HepG2 (cell line): ENCODE results near the gene SLCO4A1. TPM values are rescaled to one million over a fixed set of nuclear protein-coding genes. Genes with fewer than 3 reads are reported as not detected.

Experiments
- ATF1 ChIP-seq: IDR thresholded peaks from 2 replicates; pipeline ENCODE4 v1.6.1; 2016; ENCODE audit warnings: mild to moderate bottlenecking, control low read depth
- BRCA1 ChIP-seq: sonication (generic); formaldehyde crosslinking; IDR thresholded peaks from 2 replicates; pipeline ENCODE4 v1.4.0; 2020; ENCODE audit warnings: missing genetic modification reagents
- GABPB1 ChIP-seq: IDR thresholded peaks from 2 replicates; pipeline ENCODE4 v1.6.1; 2016; ENCODE audit warnings: mild to moderate bottlenecking, missing genetic modification reagents, moderate library complexity, missing compliant biosample characterization
- HOXA9 ChIP-seq: sonication (generic); formaldehyde crosslinking; IDR thresholded peaks from 2 replicates; pipeline ENCODE4 v1.8.1; 2022; ENCODE audit warnings: missing genetic modification reagents, mild to moderate bottlenecking, moderate library complexity, borderline replicate concordance
- SOX5 ChIP-seq: IDR thresholded peaks from 2 replicates; pipeline ENCODE4 v1.6.1; 2016; ENCODE audit warnings: borderline replicate concordance
- polyA plus RNA-seq, 8 experiments: library from polyadenylated mRNA; depleted of rRNA in 3 of 8; stranded (reverse) in 7 of 8; unstranded in 1 of 8; fragments of >200 nt; fragmentation: Illumina TruSeq in 4 of 8; extraction: Trizol in 4 of 8; gene quantifications; 2 replicates each; pipeline versions ENCODE4 v1.2.1 to v1.2.3, GENCODE V29; 2011 to 2016; ENCODE audit warnings: low read depth in 4 of 8, missing spikeins in 1 of 8, mixed read lengths in 1 of 8; ENCODE audit not compliant: insufficient read depth in 1 of 8
- total RNA-seq, 5 experiments: library from RNA; depleted of rRNA; stranded (reverse); fragments of >200 nt; fragmentation: Illumina TruSeq; extraction: Trizol; gene quantifications; 2 replicates each; pipeline ENCODE4 v1.2.3, GENCODE V29; 2016; ENCODE audit warnings: low read depth in 1 of 5
- TF ChIP-seq, protein P1 (sequence below): sonication (generic); formaldehyde crosslinking; IDR thresholded peaks from 2 replicates; pipeline ENCODE4 v1.5.1; 2020; ENCODE audit warnings: mild to moderate bottlenecking, missing genetic modification reagents, borderline replicate concordance
- TF ChIP-seq, protein P2 (sequence below): sonication (generic); formaldehyde crosslinking; IDR thresholded peaks from 2 replicates; pipeline ENCODE4 v1.4.0; 2020; ENCODE audit warnings: mild to moderate bottlenecking, missing genetic modification reagents
- TF ChIP-seq, protein P3 (sequence below): sonication (generic); formaldehyde crosslinking; IDR thresholded peaks from 2 replicates; pipeline ENCODE4 v1.8.0; 2022; ENCODE audit warnings: missing genetic modification reagents, mild to moderate bottlenecking, borderline replicate concordance

SLCO4A1 gene
- total and polyA plus RNA-seq, 2 of the 13 experiments (the other 11 are each of a cell fraction or from before 2014, with no cell fraction given), result 55.5 to 112 TPM

DNA sequence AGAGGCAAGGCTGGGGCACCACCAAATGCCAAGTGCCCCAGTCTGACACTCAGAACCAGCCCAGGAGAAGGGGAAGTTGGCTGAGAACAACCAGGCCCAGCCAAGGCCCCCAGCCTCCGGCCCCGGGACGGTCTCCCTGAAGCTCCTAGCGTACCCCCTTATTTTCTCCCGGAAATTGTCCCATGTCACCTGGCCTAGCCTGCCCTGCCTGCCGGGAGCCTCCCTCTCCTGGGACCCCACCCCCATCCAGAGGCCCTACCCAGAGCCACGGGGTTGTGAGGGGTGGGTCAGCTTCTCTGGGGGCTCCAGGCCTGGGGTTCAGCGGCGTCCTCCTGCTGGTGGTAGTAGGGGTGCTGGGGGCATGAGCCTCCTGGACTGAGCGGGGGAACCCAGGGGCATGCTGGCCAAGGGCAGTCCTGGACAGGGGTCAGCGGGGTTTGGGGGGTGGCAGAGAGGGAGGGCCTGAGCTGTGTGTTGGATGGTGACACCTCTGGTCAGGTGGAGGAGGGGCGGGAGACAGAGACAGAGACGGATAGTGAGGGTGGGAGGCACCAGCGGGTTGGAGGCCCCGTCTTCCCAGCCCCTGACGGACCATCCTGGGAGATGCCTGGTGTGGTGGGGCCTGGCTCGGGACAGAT is 7.9 kb upstream of the SLCO4A1 start (continued):
- TF ChIP-seq, protein P1, sequence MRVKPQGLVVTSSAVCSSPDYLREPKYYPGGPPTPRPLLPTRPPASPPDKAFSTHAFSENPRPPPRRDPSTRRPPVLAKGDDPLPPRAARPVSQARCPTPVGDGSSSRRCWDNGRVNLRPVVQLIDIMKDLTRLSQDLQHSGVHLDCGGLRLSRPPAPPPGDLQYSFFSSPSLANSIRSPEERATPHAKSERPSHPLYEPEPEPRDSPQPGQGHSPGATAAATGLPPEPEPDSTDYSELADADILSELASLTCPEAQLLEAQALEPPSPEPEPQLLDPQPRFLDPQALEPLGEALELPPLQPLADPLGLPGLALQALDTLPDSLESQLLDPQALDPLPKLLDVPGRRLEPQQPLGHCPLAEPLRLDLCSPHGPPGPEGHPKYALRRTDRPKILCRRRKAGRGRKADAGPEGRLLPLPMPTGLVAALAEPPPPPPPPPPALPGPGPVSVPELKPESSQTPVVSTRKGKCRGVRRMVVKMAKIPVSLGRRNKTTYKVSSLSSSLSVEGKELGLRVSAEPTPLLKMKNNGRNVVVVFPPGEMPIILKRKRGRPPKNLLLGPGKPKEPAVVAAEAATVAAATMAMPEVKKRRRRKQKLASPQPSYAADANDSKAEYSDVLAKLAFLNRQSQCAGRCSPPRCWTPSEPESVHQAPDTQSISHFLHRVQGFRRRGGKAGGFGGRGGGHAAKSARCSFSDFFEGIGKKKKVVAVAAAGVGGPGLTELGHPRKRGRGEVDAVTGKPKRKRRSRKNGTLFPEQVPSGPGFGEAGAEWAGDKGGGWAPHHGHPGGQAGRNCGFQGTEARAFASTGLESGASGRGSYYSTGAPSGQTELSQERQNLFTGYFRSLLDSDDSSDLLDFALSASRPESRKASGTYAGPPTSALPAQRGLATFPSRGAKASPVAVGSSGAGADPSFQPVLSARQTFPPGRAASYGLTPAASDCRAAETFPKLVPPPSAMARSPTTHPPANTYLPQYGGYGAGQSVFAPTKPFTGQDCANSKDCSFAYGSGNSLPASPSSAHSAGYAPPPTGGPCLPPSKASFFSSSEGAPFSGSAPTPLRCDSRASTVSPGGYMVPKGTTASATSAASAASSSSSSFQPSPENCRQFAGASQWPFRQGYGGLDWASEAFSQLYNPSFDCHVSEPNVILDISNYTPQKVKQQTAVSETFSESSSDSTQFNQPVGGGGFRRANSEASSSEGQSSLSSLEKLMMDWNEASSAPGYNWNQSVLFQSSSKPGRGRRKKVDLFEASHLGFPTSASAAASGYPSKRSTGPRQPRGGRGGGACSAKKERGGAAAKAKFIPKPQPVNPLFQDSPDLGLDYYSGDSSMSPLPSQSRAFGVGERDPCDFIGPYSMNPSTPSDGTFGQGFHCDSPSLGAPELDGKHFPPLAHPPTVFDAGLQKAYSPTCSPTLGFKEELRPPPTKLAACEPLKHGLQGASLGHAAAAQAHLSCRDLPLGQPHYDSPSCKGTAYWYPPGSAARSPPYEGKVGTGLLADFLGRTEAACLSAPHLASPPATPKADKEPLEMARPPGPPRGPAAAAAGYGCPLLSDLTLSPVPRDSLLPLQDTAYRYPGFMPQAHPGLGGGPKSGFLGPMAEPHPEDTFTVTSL (CRISPR knock-in tag), result no peak
- TF ChIP-seq HOXA9 (CRISPR knock-in tag) (no peak), GABPB1 (CRISPR knock-in tag) (no peak), ATF1 (CRISPR knock-in tag) (no peak), BRCA1 (CRISPR knock-in tag) (no peak), SOX5 (CRISPR knock-in tag) (no peak)
- TF ChIP-seq, protein P2, sequence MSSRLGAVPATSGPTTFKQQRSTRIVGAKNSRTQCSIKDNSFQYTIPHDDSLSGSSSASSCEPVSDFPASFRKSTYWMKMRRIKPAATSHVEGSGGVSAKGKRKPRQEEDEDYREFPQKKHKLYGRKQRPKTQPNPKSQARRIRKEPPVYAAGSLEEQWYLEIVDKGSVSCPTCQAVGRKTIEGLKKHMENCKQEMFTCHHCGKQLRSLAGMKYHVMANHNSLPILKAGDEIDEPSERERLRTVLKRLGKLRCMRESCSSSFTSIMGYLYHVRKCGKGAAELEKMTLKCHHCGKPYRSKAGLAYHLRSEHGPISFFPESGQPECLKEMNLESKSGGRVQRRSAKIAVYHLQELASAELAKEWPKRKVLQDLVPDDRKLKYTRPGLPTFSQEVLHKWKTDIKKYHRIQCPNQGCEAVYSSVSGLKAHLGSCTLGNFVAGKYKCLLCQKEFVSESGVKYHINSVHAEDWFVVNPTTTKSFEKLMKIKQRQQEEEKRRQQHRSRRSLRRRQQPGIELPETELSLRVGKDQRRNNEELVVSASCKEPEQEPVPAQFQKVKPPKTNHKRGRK (CRISPR knock-in tag), result no peak
- TF ChIP-seq, protein P3, sequence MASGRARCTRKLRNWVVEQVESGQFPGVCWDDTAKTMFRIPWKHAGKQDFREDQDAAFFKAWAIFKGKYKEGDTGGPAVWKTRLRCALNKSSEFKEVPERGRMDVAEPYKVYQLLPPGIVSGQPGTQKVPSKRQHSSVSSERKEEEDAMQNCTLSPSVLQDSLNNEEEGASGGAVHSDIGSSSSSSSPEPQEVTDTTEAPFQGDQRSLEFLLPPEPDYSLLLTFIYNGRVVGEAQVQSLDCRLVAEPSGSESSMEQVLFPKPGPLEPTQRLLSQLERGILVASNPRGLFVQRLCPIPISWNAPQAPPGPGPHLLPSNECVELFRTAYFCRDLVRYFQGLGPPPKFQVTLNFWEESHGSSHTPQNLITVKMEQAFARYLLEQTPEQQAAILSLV (CRISPR knock-in tag), result 0 out of 2 replicates have a peak, but pooled peaks have one; percentile 21
